ENCODE data around the gene MCUR1.
"Not testable (repeated sequence)": the region's sequence is repeated elsewhere in the genome, so short reads cannot be mapped to it uniquely, and the experiment has no call there.

The MCUR1 gene

DNA sequence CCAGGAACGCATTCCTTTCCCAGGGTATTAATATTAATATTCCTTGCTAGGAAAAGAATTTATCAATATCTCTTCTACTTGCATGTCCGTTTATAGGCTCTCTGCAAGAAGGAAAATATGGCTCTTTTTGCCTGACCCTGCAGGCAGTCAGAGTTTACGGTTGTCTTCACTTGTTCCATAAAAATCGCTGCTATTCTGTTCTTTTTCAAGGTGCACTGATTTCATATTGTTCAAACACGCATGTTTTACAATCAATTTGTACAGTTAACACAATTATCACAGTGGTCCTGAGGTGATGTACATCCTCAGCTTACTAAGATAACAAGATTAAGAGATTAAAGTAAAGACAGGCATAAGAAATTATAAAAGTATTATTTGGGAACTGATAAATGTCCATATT is 15.1 kb upstream of the MCUR1 start:
- DNase-seq (ENCODE audit: low spot score); FAIRE-seq: not testable (repeated sequence)

DNA sequence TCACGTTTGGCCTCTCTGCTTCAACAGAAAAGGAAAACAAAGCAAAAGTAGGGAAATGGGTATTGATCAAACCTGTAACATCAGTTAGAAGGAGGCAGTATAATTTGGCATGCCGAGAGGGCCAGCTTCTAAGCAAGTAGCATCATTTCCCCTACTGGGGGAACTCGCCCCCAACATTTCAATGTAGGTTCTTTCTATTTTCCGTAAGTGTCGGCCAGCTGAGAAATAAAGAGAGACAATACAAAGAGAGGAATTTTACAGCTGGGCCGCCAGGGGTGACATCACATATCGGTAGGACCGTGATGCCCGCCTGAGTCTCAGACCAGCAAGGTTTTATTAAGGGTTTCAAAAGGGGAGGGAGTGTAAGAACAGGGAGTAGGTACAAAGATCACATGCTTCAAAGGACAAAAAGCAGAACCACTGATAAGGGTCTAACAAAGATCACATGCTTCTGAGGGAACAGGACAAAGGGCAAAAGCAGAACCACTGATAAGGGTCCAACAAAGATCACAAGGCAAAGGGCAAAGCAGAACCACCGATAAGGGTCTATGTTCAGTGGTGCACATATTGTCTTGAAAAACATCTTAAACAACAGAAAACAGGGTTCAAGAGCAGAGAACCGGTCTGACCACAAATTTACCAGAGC is 14.4 kb upstream of the MCUR1 start:
- DNase-seq (ENCODE audit: low spot score); FAIRE-seq: not testable (repeated sequence)

DNA sequence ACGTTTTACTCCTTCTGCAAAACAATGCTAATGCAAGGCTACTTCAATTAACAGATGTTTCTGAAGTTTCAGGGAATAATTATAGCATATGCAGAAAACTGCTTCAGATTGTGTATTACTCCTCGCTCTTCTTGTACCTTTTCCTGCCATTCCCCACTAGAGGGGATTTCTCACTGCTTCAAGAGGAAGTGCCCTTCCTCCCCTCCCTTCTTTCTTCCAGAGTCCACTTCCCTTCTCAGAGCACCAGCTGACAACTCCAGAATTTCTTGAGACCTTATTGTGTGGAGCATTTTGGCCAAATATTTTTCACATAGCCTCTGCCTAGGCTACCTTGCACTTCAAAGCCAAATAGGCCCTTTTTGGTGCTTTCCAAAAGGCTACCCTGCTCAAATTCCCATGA is 12.7 kb upstream of the MCUR1 start:
- FAIRE-seq (no peak), DNase-seq (ENCODE audit: low spot score) (no peak)

DNA sequence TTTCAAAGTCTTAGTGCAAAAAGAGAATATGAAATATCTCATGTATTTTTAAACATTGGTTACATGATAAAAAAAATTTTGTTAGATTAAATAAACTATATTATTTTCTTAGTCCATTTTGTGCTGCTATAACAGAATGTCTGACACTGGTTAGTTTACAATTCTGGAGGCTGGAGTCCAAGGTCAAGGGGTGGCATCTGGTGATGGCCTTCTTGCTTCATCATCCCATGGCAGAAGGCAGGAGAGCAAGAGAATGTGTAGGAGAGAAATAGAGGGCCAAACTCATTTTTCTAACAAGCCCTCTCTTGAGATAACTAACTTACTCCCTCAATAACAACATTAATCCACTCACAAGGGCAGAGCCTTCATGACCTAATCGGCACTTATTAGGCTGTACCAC is 11.5 kb upstream of the MCUR1 start:
- DNase-seq (ENCODE audit: low spot score): no peak
- FAIRE-seq: no peak

DNA sequence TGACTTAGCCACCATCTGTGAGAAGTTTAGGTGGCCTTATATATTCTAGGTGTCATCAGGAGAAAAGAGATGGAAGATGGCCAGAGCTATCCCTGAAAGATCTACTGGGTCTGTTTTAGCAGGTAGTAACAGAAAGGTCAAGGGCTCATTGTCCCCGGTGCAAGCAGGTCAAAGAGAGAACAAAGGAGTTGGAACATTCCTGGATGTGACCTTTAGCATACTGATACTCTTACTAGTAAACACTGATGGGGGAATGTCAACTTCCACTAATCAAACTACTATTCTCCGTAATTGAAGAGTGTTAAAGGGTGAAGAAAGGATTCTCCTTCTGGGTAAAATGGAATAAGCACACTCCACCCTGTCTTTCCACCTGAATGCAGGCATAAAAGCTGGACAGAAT is 4.0 kb upstream of the MCUR1 start:
- FAIRE-seq: no peak
- no peak for DNase-seq (ENCODE audit: low spot score)

DNA sequence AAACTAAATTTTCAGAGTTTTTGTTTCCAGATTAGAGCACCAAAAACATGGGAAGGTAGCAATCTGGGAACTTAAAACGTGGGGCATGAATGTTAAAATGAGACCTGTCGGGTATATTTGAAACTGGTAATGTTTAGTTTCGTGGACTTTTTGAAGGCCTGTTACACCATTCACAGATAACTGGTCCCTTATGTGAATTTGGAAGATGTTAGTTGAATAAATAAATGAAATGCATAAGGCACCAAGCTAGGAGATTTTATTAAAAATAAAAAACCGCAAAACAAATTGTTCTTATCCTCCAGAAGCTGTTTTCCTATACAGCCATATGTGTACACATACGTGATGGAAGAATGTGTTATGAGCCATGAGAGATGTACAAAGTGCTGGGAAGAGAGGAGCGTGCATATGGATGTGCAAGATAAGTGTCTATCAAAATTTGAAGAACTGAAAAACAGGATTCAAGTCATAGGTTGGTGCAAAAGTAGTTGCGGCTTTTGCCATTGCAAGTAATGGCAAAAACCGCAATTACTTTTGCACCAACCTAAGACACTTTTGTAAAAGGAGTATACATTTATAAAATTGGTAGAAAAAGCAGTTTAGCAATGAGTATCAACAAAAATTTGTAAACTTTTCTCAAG is 700 bp upstream of the MCUR1 start:
- DNase-seq (ENCODE audit: low spot score) (no peak), FAIRE-seq (no peak)

DNA sequence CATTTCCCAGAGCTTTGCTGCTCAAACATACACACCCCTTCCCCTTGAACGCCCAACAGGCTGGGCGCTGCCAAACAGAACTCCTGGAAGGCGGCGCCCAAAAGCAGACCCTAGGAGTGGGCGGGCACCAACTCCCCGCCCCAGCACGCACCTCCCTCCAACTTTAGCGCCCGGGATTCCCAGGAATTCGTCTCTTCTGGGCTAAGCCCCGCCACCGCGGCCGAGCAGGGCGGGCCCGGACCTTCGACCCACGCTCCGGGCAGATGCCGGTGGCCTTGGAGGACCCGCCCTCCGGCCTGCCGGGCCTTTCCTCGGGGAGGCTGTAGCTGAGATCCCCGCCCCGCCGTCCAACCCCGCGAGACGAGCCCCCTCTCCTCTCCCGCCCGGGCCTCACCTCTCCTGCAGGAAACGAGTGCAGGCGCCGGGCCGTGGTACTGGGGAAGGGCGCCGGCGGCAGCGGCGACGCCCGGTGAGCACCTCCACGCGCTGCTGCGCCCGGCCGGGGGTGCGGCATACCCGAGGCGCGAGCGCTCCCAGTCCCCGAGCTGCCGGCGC is 659 bp downstream of the MCUR1 start:
- peak; percentile 72 for DNase-seq (ENCODE audit: low spot score)
- FAIRE-seq: no peak

DNA sequence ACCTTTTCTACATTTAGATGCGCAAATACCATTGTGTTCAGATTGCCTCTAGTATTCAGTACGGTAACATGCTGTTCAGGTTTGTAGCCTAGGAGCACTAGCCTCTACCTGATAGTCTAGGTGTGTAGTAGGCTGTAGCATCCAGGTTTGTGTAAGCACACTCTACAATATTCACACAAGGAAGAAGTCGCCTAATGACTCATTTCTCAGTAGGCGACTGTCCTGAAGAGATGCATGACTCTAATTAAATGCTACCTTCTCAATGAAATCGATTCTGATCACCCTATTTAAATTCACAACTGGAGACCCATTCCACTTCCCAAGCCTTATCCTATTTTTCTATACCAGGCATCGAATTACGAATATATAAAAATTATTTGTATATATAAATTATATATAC is 1.3 kb downstream of the MCUR1 start:
- DNase-seq (ENCODE audit: low spot score): no peak
- no peak for FAIRE-seq

DNA sequence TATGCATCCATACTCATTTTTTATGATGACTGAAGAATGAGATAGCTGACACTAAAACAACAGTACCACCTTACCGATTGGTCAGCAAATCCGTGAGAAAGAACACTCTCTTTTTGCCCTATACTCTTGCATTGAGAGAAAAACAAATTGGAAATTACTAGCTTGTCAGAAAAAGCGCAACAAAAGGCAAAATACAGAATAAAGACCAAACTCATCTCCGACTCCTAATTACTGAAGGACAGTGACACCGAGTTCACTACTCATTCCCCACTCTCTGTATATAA is 2.1 kb downstream of the MCUR1 start:
- DNase-seq (ENCODE audit: low spot score) (no peak), FAIRE-seq (no peak)

DNA sequence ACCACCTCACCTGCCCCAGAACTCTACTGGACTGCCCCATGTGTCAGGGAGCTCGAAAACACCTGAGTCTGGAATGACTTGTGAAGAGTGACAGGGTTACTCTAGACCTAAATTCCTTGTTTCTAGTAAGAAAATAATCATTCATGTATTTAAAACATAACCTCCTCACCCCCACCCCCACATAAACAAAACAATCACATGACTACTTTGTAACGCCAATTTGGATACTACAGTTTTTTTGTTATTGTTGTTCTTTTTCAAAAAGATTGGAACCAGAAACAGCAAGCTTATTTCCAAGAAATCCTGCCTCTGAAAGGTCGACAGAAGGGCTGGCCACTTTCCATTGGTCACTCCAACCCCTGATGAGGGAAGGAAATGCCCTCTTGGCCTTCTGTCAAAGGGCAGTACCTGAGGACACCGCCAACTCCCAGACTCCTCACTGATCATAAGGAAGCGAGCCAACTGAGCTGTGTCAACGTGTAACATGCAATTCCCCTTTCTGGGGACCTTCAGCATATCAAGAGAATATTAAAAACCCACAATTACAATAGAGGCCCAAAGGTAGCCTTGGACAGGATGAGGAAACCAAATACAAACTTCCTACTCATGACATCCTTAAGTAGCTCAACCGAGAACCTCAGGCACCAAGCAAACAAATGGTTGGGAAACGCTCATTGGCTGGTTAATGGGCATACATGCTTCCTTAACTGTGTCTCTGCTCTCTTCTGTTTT is 2.6 kb downstream of the MCUR1 start:
- FAIRE-seq: no peak
- no peak for DNase-seq (ENCODE audit: low spot score)

DNA sequence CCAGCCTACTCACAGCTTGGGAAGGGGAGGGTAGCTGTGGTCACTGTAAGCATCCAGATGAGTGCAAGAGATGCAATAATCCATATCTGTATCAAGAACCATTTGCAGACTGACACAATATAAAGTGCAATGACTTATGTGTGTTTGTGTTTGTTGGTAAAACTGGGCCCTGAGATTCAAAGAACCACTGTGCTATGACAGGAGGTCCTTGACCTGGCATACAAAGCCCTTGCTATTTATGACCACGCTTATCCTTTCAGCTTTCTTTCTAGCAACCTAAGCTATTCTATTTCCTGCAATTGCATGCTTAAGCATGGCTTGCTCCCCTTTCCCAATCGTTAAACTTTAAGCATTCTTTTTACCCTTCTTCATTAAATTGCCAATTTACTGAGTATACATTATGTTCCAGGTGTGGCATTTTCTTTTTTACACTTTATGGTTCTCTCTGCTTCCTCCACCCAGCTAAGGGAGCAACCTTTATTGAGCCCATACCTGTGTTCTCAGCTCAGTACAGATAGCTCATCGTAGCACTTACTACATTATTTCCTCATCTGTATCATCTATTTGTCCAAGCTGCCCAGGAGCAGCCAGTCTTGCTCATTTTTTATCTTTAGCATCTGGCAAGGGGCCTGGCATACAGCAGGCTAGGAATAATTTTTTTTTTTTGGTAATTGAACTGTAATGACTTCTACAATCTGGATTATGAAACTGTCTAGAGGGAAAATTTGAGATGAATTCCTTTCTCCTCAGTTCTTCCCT is 3.5 kb downstream of the MCUR1 start:
- no peak for FAIRE-seq
- no peak for DNase-seq (ENCODE audit: low spot score)

DNA sequence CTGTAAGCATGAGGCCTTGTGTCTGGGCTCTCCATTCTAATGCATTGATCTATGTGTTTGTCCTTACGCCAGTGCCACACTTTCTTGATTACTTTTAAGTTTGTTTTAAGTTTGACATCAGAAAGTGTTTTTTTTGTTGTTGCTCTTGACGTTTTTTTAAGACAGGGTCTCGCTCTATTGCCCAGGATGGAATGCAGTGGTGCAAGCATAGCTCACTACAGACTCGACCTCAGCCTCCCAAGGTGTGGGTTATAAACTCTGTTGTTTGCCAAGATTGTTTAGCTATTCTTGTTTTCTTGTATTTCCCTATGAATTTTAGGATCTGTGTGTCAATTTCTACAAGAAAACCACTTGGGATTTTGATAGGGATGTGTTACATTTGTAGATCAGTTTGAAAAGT is 5.6 kb downstream of the MCUR1 start:
- no peak for DNase-seq (ENCODE audit: low spot score)
- no peak for FAIRE-seq

DNA sequence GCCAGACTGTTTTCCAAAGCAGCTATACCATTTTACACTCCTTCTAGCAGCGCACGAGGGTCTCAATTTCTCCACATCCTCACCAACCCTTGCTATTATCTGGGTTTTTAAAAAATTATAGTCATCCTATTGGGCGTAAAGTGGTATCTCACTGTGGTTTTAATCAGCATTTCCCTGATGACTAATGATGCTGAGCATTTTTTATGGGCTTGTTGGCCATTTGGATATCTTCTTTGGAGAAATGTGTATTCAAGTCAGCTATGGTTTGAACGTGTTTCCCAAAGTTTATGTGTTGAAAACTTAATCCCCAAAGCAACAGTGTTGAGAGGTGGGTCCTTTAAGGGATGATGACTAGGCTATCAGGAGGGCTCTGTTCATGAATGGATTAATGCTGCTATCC is 6.7 kb downstream of the MCUR1 start:
- no peak for DNase-seq (ENCODE audit: low spot score)
- FAIRE-seq: no peak

DNA sequence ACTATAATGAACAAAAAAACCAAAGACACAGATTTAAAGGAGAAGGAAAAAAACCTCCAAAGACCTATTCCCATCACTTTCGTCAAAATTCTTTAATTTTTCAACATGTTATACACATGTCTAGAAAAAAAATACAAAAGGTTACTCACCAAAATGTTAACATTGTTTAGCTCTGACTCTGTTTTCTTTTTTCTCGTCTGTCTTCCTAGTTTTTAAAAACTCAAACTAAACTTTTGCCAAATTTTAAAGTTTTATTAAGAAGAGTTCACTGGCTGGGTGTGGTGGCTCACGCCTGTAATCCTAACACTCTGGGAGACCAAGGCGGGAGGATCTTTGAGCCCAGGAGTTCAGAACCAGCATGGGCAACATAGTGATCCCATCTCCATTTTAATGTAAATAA is 10.8 kb downstream of the MCUR1 start:
- no peak for FAIRE-seq
- DNase-seq (ENCODE audit: low spot score): no peak

DNA sequence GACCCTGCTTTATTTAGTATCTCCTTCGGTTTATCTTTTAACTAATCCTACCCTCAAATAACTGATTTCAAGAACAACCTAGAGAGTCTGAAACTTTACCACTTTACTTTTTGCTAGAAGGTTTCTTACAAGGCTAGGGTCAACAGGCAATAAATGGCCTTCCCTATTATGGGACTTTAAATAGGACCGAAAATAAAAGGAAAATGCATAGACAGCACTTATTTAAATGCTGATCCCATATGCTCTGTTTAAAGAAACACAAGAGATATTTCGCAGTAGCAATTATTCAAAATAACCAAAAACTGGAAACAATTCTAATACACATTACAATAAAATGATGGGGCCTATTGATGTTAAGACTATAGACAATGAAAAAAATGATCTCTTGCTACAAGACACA is 13.7 kb downstream of the MCUR1 start:
- DNase-seq (ENCODE audit: low spot score): no peak
- FAIRE-seq: no peak

DNA sequence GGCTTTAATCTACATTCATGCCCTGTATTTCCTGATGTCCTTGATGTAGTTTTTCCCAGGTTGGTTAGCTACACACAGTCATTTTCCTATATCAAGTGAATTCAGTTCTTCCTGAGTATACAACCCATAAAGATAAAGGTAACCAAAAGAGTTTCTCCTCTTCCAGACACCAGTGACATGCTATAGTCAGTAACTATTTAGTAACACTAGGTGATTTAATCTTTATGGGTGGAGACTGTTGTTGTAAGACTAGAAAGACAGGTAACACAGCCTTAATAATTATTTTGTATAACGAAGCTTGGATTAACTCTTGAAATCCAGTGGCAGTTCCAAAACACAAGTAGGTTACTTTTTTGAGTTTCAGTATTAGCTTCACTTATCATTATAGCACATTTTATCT is 17.6 kb downstream of the MCUR1 start:
- no peak for FAIRE-seq
- no peak for DNase-seq (ENCODE audit: low spot score)

DNA sequence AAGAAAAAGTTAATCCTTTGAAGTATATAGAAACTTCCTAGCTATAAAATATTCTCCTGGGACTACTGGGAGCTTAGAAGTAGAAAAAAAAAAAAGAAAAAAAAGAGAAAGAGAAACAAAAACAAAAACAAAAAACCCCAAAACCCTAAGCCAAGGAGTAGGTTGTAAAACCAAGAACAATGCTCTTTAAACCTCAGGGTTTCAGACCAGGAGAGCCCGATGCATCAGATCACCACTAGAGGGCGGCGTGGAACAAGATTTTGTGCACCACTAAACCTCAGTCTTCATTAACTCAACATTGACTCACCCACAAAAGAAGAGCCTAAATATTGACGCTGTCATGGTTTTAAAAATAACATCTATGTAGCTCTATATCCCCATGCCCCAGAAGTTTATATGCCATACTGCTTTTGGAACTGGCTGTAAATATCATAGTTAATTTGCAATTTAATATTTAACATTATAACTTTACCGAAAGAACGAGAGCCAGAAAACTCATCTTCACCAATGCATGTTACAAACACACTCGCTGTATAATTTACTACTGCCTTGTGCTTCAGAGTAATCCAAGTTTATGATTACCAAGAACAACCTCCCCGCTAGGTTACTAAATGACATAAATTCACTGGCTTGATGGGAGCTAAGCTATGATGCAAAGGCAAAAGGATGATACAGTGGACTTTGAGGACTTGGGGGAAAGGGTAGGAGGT is 19.2 kb downstream of the MCUR1 start:
- FAIRE-seq: no peak
- DNase-seq (ENCODE audit: low spot score): peak; percentile 71

DNA sequence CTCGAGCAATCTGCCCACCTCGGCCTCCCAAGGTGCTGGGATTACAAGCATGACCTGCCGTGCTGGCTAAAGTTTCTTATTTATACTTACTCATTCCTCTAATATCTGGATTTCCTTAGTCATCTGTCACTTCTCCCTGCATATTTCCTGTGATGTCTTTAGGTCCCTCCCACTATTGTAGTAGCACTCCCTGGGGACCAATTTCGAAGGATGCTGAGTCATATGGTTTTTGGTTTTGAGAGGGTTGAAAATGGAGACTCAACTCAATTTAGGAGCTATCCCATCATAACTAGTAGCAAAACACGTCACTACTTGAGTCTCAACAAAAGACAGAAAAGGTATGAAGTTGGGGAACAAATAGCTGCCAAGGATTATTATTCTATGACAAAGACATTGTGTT is 20.2 kb downstream of the MCUR1 start:
- FAIRE-seq (no peak), DNase-seq (ENCODE audit: low spot score) (peak; percentile 65)

DNA sequence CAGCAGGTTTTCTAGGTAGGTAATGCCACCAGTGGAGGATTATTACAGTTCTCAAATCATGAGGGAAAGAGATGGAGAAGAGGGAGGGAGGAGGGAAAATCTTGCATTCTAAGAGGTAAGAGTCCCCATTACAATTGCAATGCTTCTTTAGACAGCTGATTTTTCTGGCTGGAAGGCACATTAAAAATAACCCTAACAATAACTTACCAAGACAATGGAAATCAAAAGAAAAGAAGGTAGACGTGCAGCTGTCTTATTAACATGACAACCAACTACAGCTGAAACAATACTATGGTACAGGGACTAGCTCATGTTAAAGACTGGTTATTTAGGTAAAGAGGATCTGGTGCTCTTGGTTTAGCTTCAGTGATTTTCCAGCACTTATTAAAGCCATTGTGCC is 24.6 kb downstream of the MCUR1 start:
- no peak for DNase-seq (ENCODE audit: low spot score)
- FAIRE-seq: no peak

DNA sequence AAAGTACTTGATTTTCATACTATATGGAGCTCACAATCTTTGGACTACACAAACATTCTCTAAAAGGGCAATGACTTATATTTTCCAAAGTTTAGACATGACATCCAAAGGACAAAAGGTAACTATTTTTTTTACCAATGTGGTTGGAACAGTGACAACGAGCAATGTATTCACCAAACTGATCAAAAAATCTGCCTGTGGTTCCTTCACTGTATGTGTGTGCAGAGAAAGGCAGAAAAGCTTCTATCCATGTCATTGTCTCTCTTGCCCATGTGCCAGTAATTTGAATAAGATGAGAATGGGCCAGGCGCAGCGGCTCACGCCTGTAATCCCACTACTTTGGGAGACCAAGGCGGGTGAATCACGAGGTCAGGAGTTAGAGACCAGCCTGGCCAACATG is 25.5 kb downstream of the MCUR1 start:
- no peak for FAIRE-seq
- DNase-seq (ENCODE audit: low spot score): no peak

DNA sequence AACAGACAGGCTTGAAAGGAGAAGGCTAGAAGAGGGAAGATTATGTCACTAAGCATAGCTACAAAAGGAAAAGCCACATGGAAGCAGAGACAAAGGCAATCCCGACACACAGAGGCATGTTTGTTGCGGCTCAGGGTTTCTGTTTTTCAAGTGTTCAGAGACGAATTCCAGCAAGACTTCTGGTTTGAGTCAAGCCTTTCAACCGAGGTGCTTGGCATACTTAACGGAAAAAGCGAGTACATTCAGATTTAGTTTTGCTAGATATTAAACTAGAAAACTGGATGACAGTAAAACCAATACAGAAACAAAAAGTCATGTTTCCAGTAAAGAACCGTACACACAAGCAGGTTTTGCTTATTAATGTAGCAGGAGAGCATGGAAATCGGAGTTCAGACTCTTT is 27.2 kb downstream of the MCUR1 start:
- FAIRE-seq: no peak
- no peak for DNase-seq (ENCODE audit: low spot score)
